ENCODE results near the gene ATP8B3. TPM values are rescaled to one million over a fixed set of nuclear protein-coding genes. Genes with fewer than 3 reads are reported as not detected.

The ATP8B3 gene
- total and polyA plus RNA-seq, 2 donors (not counting 1 experiment from before 2014, with no cell fraction given), result 2.3 to 3.0 TPM

- Histone ChIP-seq H3K9me3 (ENCODE audit: control insufficient read depth, insufficient read depth, low read depth, low read length) (no peaks in the 10 kb centered on the region), H3K36me3 (ENCODE audit: control insufficient read depth, insufficient read depth, low read length) (no peaks in the 10 kb centered on the region), H3K27me3 (ENCODE audit: control insufficient read depth, insufficient read depth, low read length) (peaks cover 25% of the 10 kb centered on the region)
These were observed 36.0 kb downstream of the ATP8B3 start for GRCh38 chr19:1775951-1776605.

GRCh38 chr19:1774989-1775772, 36.9 kb downstream of the ATP8B3 start:
- Histone ChIP-seq H3K79me2 (ENCODE audit: control insufficient read depth, insufficient read depth, low read length) (no peaks in the 10 kb centered on the region), H3K9me3 (ENCODE audit: control insufficient read depth, insufficient read depth, low read depth, low read length) (no peaks in the 10 kb centered on the region), H3K4me2 (ENCODE audit: extremely low read depth, insufficient read depth, low read length) (no peak overlapping the region), H2AFZ (ENCODE audit: low read length) (no peak overlapping the region), H3K27me3 (ENCODE audit: control insufficient read depth, insufficient read depth, low read length) (peaks cover 25% of the 10 kb centered on the region), H3K4me3 (replicated peaks in 1 of 4; ENCODE audit: control extremely low read depth in 1 of 4, insufficient read depth in 1 of 4, low read depth in 3 of 4, low read length in 4 of 4) (no peak overlapping the region), H3K4me1 (ENCODE audit: control insufficient read depth, extremely low read depth, insufficient read depth, low read length) (no peaks in the 10 kb centered on the region), H3K36me3 (ENCODE audit: control insufficient read depth, insufficient read depth, low read length) (no peaks in the 10 kb centered on the region), H3K9ac (ENCODE audit: insufficient read depth, low read length) (no peak overlapping the region), H4K20me1 (ENCODE audit: control insufficient read depth, extremely low read depth, insufficient read depth, low read length) (no peaks in the 10 kb centered on the region), H3K27ac (ENCODE audit: insufficient read depth, low read length) (no peak overlapping the region)
- TF ChIP-seq CTCF (conservative IDR thresholded peaks at IDR 0.05 in 1 of 2, IDR thresholded peaks at IDR 0.05 in 1 of 2; ENCODE audit: low read depth in 1 of 2, low read length in 2 of 2) (peak; percentile 19 to 29), EZH2 (IDR thresholded peaks at IDR 0.05; ENCODE audit: low read length, missing control alignments) (peak; percentile 69)
- DNase-seq (ENCODE audit: low read depth in 2 of 2), result no peak

More at GRCh38 chr19:1775951-1776605, 36.0 kb downstream of the ATP8B3 start:
- Histone ChIP-seq H3K4me2 (ENCODE audit: extremely low read depth, insufficient read depth, low read length) (no peak overlapping the region), H3K4me1 (ENCODE audit: control insufficient read depth, extremely low read depth, insufficient read depth, low read length) (no peaks in the 10 kb centered on the region), H3K27ac (ENCODE audit: insufficient read depth, low read length) (no peak overlapping the region), H4K20me1 (ENCODE audit: control insufficient read depth, extremely low read depth, insufficient read depth, low read length) (no peaks in the 10 kb centered on the region), H3K9ac (ENCODE audit: insufficient read depth, low read length) (no peak overlapping the region), H2AFZ (ENCODE audit: low read length) (no peak overlapping the region), H3K4me3 (replicated peaks in 1 of 4; ENCODE audit: control extremely low read depth in 1 of 4, insufficient read depth in 1 of 4, low read depth in 3 of 4, low read length in 4 of 4) (no peak overlapping the region), H3K79me2 (ENCODE audit: control insufficient read depth, insufficient read depth, low read length) (no peaks in the 10 kb centered on the region)
- DNase-seq (ENCODE audit: low read depth in 2 of 2), result no peak
- TF ChIP-seq CTCF (conservative IDR thresholded peaks at IDR 0.05 in 1 of 2, IDR thresholded peaks at IDR 0.05 in 1 of 2; ENCODE audit: low read depth in 1 of 2, low read length in 2 of 2) (no peak), EZH2 (IDR thresholded peaks at IDR 0.05; ENCODE audit: low read length, missing control alignments) (peak; percentile 45)

- no peaks in the 10 kb centered on the region for H3K36me3 ChIP-seq (ENCODE audit: control insufficient read depth, insufficient read depth, low read length)
- H3K27ac ChIP-seq (ENCODE audit: insufficient read depth, low read length), result no peak overlapping the region
- no peaks in the 10 kb centered on the region for H3K9me3 ChIP-seq (ENCODE audit: control insufficient read depth, insufficient read depth, low read depth, low read length)
- no peak overlapping the region for H2AFZ ChIP-seq (ENCODE audit: low read length)
- no peaks in the 10 kb centered on the region for H3K4me1 ChIP-seq (ENCODE audit: control insufficient read depth, extremely low read depth, insufficient read depth, low read length)
- no peak overlapping the region for H3K4me2 ChIP-seq (ENCODE audit: extremely low read depth, insufficient read depth, low read length)
- peaks cover 21% of the 10 kb centered on the region for H3K27me3 ChIP-seq (ENCODE audit: control insufficient read depth, insufficient read depth, low read length)
- H3K4me3 ChIP-seq (replicated peaks in 1 of 4; ENCODE audit: control extremely low read depth in 1 of 4, insufficient read depth in 1 of 4, low read depth in 3 of 4, low read length in 4 of 4), result no peak overlapping the region
- peak in 1 of 2 donors; percentile 83 for DNase-seq (ENCODE audit: low read depth in 2 of 2)
- no peaks in the 10 kb centered on the region for H3K79me2 ChIP-seq (ENCODE audit: control insufficient read depth, insufficient read depth, low read length)
- no peaks in the 10 kb centered on the region for H4K20me1 ChIP-seq (ENCODE audit: control insufficient read depth, extremely low read depth, insufficient read depth, low read length)
- TF ChIP-seq CTCF (conservative IDR thresholded peaks at IDR 0.05 in 1 of 2, IDR thresholded peaks at IDR 0.05 in 1 of 2; ENCODE audit: low read depth in 1 of 2, low read length in 2 of 2) (no peak), EZH2 (IDR thresholded peaks at IDR 0.05; ENCODE audit: low read length, missing control alignments) (no peak)
- H3K9ac ChIP-seq (ENCODE audit: insufficient read depth, low read length), result no peak overlapping the region
These were observed 38.9 kb downstream of the ATP8B3 start for GRCh38 chr19:1773184-1773583.

Measured in fibroblast of lung (primary cell).